ENCODE data around the gene DGKD. TPM values are rescaled to one million over a fixed set of nuclear protein-coding genes. Genes with fewer than 3 reads are reported as not detected.

DGKD gene
- total and polyA plus RNA-seq, 4 donors = 8.9 to 250 (median 68.3) TPM

DNA sequence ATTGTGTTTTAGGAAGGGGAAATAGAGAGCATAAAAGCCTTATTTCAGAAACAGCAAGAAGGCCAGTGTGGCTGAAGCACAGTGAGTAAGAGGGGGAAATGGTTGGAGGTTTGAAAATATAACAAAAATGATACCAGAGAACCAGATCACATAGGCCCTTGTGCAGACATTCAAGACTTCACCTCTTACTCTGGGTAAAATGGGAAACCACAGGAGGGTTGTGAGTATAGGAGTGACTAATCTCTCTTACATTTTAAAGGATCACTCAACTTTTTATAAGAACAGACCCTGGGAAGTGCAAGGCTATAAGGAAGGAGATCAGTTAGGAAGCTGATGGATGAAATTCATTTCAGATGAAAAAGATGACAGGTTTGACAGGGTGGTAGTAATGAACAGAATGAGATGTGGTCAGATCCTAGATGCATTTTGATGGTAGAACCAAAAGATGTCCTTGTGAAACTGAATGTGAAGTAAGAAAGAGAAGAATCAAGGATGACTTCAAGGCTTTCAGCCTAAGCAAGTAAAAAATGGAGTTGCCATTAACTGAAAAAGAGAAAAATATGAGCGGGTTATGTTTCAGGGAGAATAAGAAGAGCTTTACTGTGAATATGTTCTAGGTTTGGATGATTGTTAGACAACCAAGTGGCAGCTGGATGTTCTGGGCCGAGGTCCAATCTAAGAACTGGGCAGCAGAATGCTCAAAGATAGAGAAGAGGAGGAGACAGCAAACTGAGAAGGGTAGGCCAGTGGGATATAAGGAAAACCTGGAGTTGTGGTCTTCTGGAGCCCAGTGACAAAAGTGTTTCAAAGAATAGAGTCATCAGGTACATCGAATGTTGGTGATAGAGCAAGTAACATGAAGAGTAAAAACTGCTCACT lies 147.1 kb downstream of the DGKD start:
- no peaks in the 10 kb centered on the region for H3K9me3 ChIP-seq (ENCODE audit: control insufficient read depth, low read length)
- peaks cover 0 to 6% of the 10 kb centered on the region in 2 donors for H3K36me3 ChIP-seq (ENCODE audit: control insufficient read depth in 1 of 2, insufficient read depth in 2 of 2, low read length in 1 of 2)
- no peaks in the 10 kb centered on the region for H3K4me1 ChIP-seq (ENCODE audit: control insufficient read depth in 1 of 2, insufficient read depth in 2 of 2, low read length in 2 of 2)
- no peak for ATAC-seq (ENCODE audit: low FRiP score)
- no peak overlapping the region for H3K27ac ChIP-seq (ENCODE audit: low read depth in 1 of 2, low read length in 2 of 2)
- no peak overlapping the region for H3K4me3 ChIP-seq (ENCODE audit: low read length in 2 of 2)
- intact Hi-C loops (cut with DNase I) = no loop called here
- no peaks in the 10 kb centered on the region for H3K27me3 ChIP-seq (ENCODE audit: control insufficient read depth in 1 of 2, insufficient read depth in 2 of 2, low read length in 1 of 2)
- WGBS, 2 donors = 91 to 93% methylated on average over 3 of the region's 3 CpGs
- no peak for DNase-seq

DNA sequence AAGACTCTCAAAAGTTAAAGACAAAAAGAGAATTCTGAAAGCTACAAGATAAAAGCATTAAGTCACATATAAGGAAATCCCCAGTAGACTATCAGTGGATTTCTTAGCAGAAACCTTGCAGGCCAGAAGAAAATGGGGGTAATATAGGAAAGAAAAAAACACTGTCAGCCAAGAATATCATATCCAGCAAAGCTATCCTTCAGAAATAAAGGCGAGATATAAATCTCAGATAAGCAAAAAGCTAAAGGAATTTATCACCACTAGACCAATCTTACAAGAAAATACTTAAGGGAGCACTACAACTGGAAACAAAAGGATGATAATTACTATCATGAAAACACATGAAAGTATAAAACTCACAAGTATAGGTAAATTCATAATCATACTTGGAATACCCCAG lies 149.2 kb downstream of the DGKD start:
- Histone ChIP-seq H3K4me3 (ENCODE audit: low read length in 2 of 2) (no peak overlapping the region), H3K36me3 (ENCODE audit: control insufficient read depth in 1 of 2, insufficient read depth in 2 of 2, low read length in 1 of 2) (peaks cover 0 to 3% of the 10 kb centered on the region in 2 donors), H3K9me3 (ENCODE audit: control insufficient read depth, low read length) (no peaks in the 10 kb centered on the region), H3K4me1 (ENCODE audit: control insufficient read depth in 1 of 2, insufficient read depth in 2 of 2, low read length in 2 of 2) (no peaks in the 10 kb centered on the region), H3K27me3 (ENCODE audit: control insufficient read depth in 1 of 2, insufficient read depth in 2 of 2, low read length in 1 of 2) (no peaks in the 10 kb centered on the region), H3K27ac (ENCODE audit: low read depth in 1 of 2, low read length in 2 of 2) (no peak overlapping the region)
- 99 to 100% methylated on average over 1 of the region's 1 CpG for WGBS, 2 donors
- no peak for DNase-seq
- intact Hi-C loops (cut with DNase I) = no loop called here
- ATAC-seq (ENCODE audit: low FRiP score) = no peak

DNA sequence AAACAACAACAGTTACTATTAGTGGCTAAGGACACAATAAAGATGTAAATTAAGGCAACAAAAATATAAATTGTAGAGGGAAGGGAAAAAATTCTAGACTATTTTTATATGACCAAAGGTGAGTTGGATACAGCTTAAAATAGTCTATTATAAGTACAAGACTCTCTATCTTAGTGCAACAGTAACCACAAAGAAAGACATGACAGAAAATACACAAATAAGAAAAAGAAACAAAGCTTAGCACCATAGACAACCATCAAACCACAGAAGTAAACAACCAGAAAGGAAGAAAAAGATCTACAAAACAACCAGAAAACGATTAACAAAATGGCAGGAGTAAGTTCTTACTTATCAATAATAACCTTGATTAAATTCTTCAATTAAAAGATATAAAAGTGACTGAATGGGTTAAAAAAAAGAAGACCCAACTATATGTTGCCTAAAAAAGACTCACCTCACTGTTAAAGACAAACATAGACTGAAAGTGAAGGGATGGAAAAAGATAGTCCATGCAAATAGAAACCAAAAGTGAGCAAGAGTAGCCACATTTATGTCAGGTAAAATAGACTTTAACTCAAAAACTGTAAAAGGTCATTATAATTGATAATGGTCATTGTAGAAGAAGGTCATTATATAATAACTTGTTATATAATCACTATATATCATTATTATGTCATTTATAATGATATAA lies 149.8 kb downstream of the DGKD start:
- Histone ChIP-seq H3K4me1 (ENCODE audit: control insufficient read depth in 1 of 2, insufficient read depth in 2 of 2, low read length in 2 of 2) (no peaks in the 10 kb centered on the region), H3K27me3 (ENCODE audit: control insufficient read depth in 1 of 2, insufficient read depth in 2 of 2, low read length in 1 of 2) (no peaks in the 10 kb centered on the region), H3K36me3 (ENCODE audit: control insufficient read depth in 1 of 2, insufficient read depth in 2 of 2, low read length in 1 of 2) (peaks cover 0 to 3% of the 10 kb centered on the region in 2 donors), H3K27ac (ENCODE audit: low read depth in 1 of 2, low read length in 2 of 2) (no peak overlapping the region), H3K9me3 (ENCODE audit: control insufficient read depth, low read length) (no peaks in the 10 kb centered on the region), H3K4me3 (ENCODE audit: low read length in 2 of 2) (no peak overlapping the region)
- ATAC-seq (ENCODE audit: low FRiP score) (no peak), DNase-seq (no peak)
- 96 to 97% methylated on average over 1 of the region's 1 CpG for WGBS, 2 donors
- intact Hi-C loops (cut with DNase I) = no loop called here

DNA sequence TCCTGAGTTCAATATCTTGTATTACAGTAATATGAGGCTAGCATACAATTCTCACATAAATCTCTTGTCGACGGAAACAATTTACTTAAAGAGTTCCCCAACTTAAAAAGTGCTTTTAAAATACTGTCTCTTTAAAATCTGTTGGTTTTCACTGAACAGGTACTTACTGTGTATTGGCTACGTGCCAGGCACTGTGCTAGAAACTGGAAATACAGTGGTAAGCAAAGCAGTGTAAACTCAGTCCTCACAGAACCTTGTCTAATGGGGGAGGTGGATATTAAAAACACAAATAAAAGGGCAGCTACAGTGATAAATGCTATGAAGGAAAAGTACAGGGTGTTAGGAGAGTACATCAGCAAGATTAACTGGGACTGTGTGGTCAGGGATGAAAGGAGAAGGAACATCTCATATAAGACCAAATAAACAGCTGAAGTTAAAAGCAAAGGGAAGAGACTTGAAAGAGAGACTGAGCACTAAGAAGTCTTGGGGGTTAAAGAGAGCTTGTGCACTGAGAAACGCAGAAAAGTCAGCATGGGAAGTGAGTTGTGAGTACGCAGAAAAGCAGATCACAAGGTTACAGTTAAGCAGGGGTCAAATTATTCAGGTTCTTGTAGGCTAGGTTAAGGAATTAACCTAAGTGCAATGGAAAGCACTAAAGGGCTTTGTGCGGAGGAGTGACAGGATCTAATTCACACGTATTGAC lies 159.8 kb downstream of the DGKD start:
- intact Hi-C loops (cut with DNase I) = no loop called here
- Histone ChIP-seq H3K36me3 (ENCODE audit: control insufficient read depth in 1 of 2, insufficient read depth in 2 of 2, low read length in 1 of 2) (no peaks in the 10 kb centered on the region), H3K4me1 (ENCODE audit: control insufficient read depth in 1 of 2, insufficient read depth in 2 of 2, low read length in 2 of 2) (no peaks in the 10 kb centered on the region), H3K27ac (ENCODE audit: low read depth in 1 of 2, low read length in 2 of 2) (no peak overlapping the region), H3K27me3 (ENCODE audit: control insufficient read depth in 1 of 2, insufficient read depth in 2 of 2, low read length in 1 of 2) (no peaks in the 10 kb centered on the region), H3K4me3 (ENCODE audit: low read length in 2 of 2) (no peak overlapping the region), H3K9me3 (ENCODE audit: control insufficient read depth, low read length) (no peaks in the 10 kb centered on the region)
- DNase-seq (no peak), ATAC-seq (ENCODE audit: low FRiP score) (no peak)
- 75% methylated on average over 7 of the region's 7 CpGs for WGBS, 2 donors

DNA sequence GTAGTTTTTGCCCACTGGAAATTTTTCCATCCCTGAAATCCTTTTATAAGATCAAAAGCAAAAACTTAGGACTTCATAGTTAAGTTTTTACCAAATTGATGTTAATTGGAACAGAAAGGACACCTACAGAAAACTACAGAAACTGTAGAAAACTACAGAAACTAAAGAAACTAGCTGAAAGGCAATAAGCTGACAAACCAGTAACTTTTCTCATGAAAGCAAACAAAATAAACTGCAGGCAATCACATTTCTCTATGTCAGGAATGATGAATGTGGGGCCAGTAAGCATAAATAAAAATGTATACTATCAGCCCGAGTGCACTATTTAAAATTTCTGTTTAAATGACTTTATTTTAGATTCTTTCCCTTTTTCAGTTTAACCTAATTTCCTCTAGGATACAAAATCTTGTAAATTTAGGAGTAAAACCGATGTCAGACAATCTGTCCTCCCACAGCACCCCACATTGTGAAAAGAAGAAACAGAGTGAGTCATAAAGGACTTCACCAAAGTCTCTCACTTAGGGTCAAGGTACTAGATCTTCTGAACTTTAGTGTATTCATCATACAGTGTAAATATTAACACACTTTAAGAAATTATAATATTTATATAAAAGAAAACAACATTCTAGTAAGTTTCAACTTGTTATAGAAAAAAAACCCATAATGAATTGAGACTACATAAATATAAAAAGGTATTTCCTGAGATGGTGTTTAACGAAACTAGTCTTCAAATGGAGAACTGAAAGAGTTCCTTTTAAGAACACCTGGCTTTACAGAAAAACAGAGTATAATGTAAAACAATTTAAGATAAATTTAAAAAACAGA lies 165.7 kb downstream of the DGKD start:
- no peak for ATAC-seq (ENCODE audit: low FRiP score)
- intact Hi-C loops (cut with DNase I) = no loop called here
- H3K9me3 ChIP-seq (ENCODE audit: control insufficient read depth, low read length) = no peaks in the 10 kb centered on the region
- WGBS, 2 donors = 57 to 62% methylated on average over 3 of the region's 3 CpGs
- no peak for DNase-seq
- H3K4me1 ChIP-seq (ENCODE audit: control insufficient read depth in 1 of 2, insufficient read depth in 2 of 2, low read length in 2 of 2) = no peaks in the 10 kb centered on the region
- H3K27me3 ChIP-seq (ENCODE audit: control insufficient read depth in 1 of 2, insufficient read depth in 2 of 2, low read length in 1 of 2) = no peaks in the 10 kb centered on the region
- no peak overlapping the region for H3K4me3 ChIP-seq (ENCODE audit: low read length in 2 of 2)
- peaks cover 0 to 7% of the 10 kb centered on the region in 2 donors for H3K36me3 ChIP-seq (ENCODE audit: control insufficient read depth in 1 of 2, insufficient read depth in 2 of 2, low read length in 1 of 2)
- no peak overlapping the region for H3K27ac ChIP-seq (ENCODE audit: low read depth in 1 of 2, low read length in 2 of 2)

Other genes with a start within 250 kb of the DGKD start
- gene ATG16L1, start 102.8 kb upstream of the DGKD start, total RNA-seq = 10 to 100 TPM; 20.5 to 30.1 TPM
- 10 to 100 TPM in 1 of 2 donors, 1 to 10 TPM in 1; 6.4 to 13.7 TPM for gene ATG16L1, start 102.8 kb upstream of the DGKD start, polyA plus RNA-seq
- not detected for gene SAG, start 46.7 kb upstream of the DGKD start, total RNA-seq
- not detected for gene SAG, start 46.7 kb upstream of the DGKD start, polyA plus RNA-seq
- gene USP40, start 212.3 kb downstream of the DGKD start, total RNA-seq = 10 to 100 TPM; 28.4 to 52.6 TPM
- gene USP40, start 212.3 kb downstream of the DGKD start, polyA plus RNA-seq = 10 to 100 TPM; 11.4 to 31.5 TPM

Data from aorta (tissue), 5 donors.